Left renal cortex interstitium (tissue), 4 donors: ENCODE measurements around the gene STRIP1. TPM values are rescaled to one million over a fixed set of nuclear protein-coding genes. Genes with fewer than 3 reads are reported as not detected.
"Not testable (repeated sequence)": the region's sequence is repeated elsewhere in the genome, so short reads cannot be mapped to it uniquely, and the experiment has no call there.

ENCODE experiments used
- DNase-seq, 4 donors: peaks; one replicate each; pipeline ENCODE4 v3.0.0-alpha.2; 2013; ENCODE audit warnings: low read depth in 4 of 4, low spot score in 2 of 4, missing footprints in 1 of 4
- polyA plus RNA-seq, 4 donors: library from polyadenylated mRNA; unstranded; fragments of 120-200 nt; gene quantifications; one replicate each; pipeline ENCODE4 v1.2.1, GENCODE V29; 2013; ENCODE audit not compliant: insufficient read length in 4 of 4

Gene STRIP1
- polyA plus RNA-seq, 4 donors: 41.1 to 64.7 (median 50.7) TPM

- DNase-seq: no peak
Measured at GRCh38 chr1:110008971-110009565, 25.4 kb upstream of the STRIP1 start.

GRCh38 chr1:110011527-110012041 lies 22.8 kb upstream of the STRIP1 start:
- DNase-seq: no peak

DNA sequence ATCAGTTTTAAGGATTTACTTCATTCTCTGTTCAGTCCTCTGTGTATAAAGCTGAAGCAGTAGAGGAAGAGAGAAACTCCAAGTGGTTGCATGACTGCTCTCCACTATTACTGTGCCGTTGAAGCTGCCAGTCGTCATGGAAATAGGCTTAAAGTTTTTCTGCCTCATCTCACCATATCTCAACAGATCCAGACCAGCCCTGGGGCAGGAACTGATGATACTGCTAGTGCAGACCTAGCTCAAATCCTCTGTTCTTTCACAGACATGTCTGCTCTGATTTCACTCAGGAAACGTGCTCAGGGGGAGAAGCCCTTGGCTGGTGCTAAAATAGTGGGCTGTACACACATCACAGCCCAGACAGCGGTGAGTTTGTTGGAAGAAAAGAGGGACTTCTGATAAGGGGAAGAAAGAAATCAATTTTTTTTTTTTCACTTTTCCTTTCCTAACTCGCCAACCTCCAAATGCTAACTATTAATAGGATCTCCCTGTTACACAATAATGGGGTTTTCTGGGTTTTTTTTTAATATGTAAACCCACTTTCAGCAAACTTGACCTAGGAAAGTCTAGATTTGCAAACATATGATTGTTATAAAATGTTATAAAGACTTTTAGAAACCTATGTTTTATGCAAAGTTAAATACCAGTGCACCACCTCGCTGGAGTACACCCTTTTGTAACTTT lies 22.2 kb upstream of the STRIP1 start:
- DNase-seq: no peak

GRCh38 chr1:110017792-110018191 lies 16.6 kb upstream of the STRIP1 start:
- DNase-seq: no peak

GRCh38 chr1:110018396-110018795 lies 16.0 kb upstream of the STRIP1 start:
- no peak for DNase-seq

- no peak for DNase-seq
Measured at GRCh38 chr1:110019770-110020169, 14.7 kb upstream of the STRIP1 start.

DNA sequence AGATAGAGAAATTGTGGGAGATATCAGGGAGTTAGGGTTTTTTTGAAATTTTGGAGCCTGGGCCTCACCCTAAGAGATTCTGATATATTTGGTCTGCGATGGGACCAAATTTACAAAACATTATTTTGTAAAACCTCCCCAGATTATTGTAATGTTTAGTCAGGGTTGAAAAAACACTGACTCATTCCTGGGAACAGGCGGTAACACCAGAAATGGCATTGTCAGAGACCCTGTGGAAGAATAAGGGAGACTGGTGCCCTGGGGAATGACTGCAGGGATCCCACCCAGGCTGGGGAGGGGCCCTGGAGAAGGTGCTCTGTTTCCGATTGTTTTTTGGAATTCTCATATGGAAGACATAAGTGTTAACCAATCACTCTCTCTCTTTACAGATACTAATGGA lies 13.1 kb upstream of the STRIP1 start:
- no peak for DNase-seq

- no peak for DNase-seq
Measured at GRCh38 chr1:110024613-110025012, 9.8 kb upstream of the STRIP1 start.

DNA sequence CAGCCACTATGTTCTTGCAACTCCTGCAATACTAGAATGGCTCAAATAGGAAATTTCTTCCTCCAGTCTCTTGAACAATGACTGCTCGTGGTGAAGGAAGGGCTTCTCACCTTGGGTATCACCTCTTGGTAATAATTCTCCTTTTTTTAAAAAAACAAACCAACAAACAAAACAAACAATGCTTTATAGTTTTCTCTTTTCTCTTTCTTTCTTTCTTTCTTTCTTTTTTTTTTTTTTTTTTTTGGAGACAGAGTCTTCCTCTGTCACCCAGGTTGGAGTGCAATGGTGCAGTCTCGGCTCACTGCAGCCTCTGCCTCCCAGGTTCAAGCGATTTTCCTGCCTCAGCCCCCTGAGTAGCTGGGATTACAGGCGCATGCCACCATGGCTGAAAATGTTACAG lies 3.7 kb upstream of the STRIP1 start:
- DNase-seq: not testable (repeated sequence)

- no peak for DNase-seq
Measured at GRCh38 chr1:110032327-110032726, 2.1 kb upstream of the STRIP1 start.

DNA sequence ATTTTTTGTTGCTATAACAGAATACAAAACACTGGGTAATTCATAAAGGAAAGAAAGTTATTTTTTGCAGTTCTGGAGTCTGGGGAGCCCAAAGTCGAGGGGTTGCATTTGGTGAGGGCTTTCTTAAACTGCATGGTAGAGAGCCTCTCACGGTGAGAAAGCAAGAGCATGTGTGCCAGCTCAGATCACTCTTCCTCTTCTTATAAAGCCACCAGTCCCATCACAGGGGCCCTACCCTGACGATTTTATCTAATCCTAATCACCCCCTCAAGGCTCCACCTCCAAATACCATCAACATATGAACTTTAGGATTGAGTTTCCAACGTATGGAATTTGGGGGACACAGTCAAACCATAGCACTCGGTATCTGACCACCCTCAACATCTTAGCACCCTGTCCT lies 1.0 kb upstream of the STRIP1 start:
- no peak for DNase-seq

DNA sequence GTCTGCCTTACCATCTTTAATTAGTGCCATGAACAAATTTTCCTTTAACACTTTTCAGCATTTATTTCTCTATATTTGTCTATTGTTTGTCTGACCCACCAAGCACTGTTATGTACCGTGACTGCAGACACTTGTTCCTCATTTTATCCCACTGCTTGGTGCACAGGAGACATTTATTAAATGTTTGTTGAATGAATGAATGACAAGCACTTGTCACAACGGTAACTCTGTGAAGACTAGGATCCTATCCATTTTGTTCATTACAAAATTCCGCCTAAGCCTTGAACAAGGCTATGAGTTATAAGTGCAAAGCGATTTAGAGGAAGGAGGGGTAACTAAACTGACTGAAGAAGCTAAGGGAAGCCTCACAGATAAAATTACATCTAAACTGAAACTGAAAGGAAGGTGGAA lies 379 bp upstream of the STRIP1 start:
- no peak for DNase-seq

DNA sequence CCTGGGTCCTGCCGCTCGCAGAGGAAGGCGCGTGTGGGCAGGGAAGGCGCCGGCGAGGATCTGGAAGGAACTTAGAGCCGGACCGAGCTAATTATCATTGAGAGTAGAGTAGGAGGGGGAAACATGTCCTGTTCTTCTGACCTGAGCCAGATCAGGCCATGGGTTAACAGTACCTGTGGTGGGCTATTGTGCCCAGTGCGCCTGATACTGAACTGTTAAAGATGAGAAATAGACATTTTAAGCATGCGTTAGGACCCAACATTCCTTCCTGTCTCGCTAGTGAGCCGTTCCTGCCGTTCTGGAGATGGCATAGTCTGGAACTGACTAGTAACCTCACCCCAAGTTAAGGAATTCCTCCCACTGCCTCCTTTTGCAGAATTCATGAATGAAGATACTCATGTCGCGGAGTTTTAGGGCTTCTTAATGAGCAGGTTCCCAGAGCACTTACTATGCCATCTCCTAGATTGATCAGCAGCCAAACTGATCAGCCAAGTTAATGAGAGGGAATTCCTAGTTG lies 870 bp downstream of the STRIP1 start:
- peak in 1 of 4 donors; percentile 41 for DNase-seq

GRCh38 chr1:110038271-110038670 lies 3.8 kb downstream of the STRIP1 start:
- no peak for DNase-seq

GRCh38 chr1:110039641-110040040 lies 5.2 kb downstream of the STRIP1 start:
- DNase-seq: no peak

DNA sequence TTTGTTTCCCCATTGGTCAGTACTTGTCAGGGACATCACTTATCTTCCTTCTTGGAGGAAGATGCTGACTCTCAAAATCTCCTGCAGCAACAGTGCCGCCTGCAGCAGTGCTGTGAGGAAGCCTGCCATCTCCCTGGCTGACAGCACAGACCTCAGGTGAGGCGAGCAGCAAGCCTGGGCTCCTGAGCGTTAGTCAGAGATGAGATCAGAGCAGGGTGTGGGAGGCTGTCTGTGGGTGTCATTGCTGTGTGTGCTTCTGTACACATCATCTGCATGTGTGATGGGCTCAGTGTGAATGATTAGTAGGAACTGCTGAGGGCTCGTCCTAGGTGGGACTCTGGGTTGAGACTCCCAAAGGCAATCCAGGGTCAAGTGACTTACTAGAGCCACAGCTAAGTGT lies 6.1 kb downstream of the STRIP1 start:
- DNase-seq: no peak

DNA sequence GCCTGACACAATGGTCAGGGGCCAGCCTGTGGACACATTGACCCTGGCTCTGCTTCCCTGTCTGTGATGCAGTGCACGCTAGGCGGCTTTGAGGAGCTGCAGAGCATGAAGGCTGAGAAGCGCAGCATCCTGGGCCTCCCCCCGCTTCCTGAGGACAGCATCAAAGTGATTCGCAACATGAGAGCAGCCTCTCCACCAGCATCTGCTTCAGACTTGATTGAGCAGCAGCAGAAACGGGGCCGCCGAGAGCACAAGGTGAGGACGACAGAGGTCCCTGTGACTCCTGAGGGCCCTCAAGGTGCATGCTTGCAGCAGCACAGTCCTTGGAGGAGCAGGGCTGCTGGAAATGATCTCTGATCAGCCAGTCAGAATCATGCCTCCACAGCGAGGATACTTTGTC lies 8.6 kb downstream of the STRIP1 start:
- no peak for DNase-seq

- DNase-seq: no peak
Measured at GRCh38 chr1:110047463-110047862, 13.0 kb downstream of the STRIP1 start.

GRCh38 chr1:110048240-110048639 lies 13.8 kb downstream of the STRIP1 start:
- no peak for DNase-seq

DNA sequence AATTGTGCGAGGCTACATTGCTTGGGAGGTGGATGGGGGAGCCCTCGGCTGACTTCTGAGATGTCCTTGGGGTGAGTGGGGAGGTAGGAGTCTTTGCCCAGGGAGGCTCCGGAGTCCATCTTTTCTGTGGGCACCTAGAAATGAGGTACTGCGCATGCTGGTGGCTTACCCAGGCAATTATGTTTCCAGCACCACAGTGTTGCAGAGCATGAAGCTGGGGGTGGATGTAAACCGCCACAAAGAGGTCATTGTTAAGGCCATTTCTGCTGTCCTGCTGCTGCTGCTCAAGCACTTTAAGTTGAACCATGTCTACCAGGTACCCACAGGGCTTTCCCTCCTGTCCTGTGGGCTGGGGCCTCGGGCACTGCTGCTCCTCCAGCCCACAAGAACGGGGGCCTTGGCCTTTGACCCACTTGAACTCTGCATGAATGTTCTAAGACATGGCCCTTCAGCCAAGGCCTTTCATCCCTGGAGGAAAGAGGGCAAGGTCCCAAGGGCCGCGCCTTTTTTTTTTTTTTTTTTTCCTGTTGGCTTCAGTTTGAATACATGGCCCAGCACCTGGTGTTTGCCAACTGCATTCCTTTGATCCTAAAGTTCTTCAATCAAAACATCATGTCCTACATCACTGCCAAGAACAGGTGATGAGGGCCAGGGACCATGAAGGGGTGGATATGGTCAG lies 14.6 kb downstream of the STRIP1 start:
- no peak for DNase-seq

DNA sequence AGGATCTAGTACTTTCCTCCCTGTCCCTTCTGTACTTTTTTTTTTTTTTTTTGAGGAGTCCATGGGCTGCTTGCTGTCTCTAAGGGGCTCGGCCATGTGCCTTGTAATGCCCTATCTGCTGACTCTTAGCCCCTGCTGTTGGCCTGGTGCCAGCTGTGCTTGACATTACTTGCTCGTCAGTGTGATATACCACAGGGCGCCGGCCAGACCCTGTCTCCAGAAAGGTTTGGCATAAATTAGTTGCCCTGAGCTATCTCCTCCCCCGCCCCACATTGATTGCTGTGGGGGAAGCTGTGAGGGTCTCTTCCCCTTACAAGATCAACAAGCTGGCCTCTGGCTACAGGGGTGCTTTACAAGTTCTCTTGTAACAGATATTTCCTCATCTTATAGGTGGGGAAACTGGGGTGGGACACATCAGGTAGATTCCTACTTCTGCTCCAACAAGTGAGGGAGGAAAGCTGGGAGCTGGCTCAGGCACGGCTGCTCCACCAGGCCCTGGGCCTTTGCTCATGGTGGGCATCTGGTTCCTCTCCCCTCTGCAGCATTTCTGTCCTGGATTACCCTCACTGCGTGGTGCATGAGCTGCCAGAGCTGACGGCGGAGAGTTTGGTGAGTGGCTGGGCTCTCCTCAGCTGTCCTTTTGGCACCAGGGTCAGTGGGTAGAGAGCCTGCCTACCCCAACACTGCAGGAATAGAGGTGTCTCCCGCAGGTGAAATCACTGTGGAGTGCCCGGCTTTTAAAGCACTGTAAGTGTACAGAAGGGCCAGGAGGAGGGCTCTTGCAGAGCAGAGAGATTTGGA lies 15.6 kb downstream of the STRIP1 start:
- DNase-seq: no peak
